Esophagus muscularis mucosa (tissue), 4 donors: ENCODE results near the gene GORAB.

ENCODE experiments used
- CTCF ChIP-seq, 3 experiments: fragments of 200-600 bp in 2 of 3; fragments of 450-650 bp in 1 of 3; sonication (generic) in 2 of 3; IDR thresholded peaks; one replicate each; pipeline ENCODE4 v1.5.1; 2017 to 2019; ENCODE audit warnings: antibody characterized with exemption in 3 of 3, mild to moderate bottlenecking in 2 of 3, moderate library complexity in 1 of 3
- EP300 ChIP-seq: sonication (generic); formaldehyde crosslinking; IDR thresholded peaks from one replicate; pipeline ENCODE4 v1.6.1; 2017; ENCODE audit warnings: antibody characterized with exemption
- POLR2A ChIP-seq: fragments of 450-650 bp; IDR thresholded peaks from one replicate; pipeline ENCODE4 v1.6.1; 2017; ENCODE audit warnings: antibody characterized with exemption, moderate library complexity, mild to moderate bottlenecking, low read depth
- POLR2AphosphoS5 ChIP-seq, 2 donors: sonication (generic); formaldehyde crosslinking; IDR thresholded peaks; one replicate each; pipeline ENCODE4 v1.6.1; 2017; ENCODE audit warnings: antibody characterized with exemption in 2 of 2

- TF ChIP-seq CTCF (IDR thresholded peaks at IDR 0.05) = no peak
- TF ChIP-seq POLR2AphosphoS5 (IDR thresholded peaks at IDR 0.05) = no peak
- TF ChIP-seq POLR2A = no peak
- no peak for TF ChIP-seq EP300
Measured at GRCh38 chr1:170548497-170548896, 16.5 kb downstream of the GORAB start.
